B cell (primary cell): ENCODE measurements around the gene C8A.

ENCODE experiments used
- CTCF ChIP-seq: fragments of 200-600 bp; IDR thresholded peaks from one replicate; pipeline ENCODE4 v1.8.0; 2022; ENCODE audit warnings: antibody characterized with exemption, mild to moderate bottlenecking
- EZH2 ChIP-seq: IDR thresholded peaks from 2 replicates; pipeline ENCODE4 v1.6.1; 2012; ENCODE audit warnings: borderline replicate concordance, low read depth, mild to moderate bottlenecking, moderate library complexity, low read length; ENCODE audit not compliant: insufficient read depth, poor library complexity, severe bottlenecking

DNA sequence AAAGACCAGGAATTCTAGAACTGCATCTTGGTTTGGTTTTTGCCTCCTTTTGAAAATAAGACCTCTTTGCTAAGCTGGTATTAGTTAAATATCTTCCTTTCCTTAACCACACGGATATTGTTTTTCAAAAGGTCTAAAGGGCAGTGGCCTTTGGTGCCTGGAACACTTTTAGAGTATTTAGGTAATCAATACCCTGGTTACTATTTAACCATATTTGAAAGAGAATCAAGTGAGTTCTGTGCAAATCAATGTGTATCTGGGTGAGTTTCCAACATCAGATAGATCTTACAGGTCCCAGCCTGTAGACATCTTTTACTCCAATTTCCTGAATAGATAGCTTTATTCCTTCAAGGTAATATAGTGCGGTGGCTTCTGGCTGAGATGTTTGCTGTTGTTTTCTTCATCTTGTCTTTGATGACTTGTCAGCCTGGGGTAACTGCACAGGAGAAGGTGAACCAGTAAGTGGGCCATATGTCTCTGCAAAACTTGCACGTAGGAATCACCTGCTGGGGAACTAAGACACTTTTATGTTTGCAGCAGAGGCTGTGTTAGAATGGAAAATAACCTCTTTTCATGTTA, at the start of gene C8A:
- TF ChIP-seq CTCF (no peak), EZH2 (no peak)
